ENCODE results near the gene NFIA. TPM values are rescaled to one million over a fixed set of nuclear protein-coding genes. Genes with fewer than 3 reads are reported as not detected.

Gene NFIA
- total and polyA plus RNA-seq, 2 of the 13 experiments (the other 11 are each of a cell fraction or from before 2014, with no cell fraction given), result 14.7 to 28.5 TPM

DNA sequence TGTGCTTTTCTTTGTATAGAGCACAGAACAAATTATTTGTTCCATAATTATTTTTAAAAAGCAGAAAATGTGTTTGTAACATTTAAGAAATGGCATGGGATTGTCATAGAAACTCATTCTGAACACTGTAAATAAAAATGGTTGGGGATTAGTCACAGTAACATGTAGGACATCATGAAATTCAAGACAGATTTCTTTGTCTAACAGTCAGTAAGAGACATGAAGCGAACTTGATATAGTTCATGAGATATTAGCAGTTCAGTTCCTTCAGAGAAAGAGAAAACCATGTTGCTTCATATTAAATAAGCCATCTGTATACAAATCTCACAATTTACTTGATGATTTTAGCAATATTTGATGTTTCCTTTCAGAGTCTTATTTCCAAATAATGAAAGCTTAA, 19.7 kb downstream of the NFIA start (continued):
- TF ChIP-seq, protein P1, sequence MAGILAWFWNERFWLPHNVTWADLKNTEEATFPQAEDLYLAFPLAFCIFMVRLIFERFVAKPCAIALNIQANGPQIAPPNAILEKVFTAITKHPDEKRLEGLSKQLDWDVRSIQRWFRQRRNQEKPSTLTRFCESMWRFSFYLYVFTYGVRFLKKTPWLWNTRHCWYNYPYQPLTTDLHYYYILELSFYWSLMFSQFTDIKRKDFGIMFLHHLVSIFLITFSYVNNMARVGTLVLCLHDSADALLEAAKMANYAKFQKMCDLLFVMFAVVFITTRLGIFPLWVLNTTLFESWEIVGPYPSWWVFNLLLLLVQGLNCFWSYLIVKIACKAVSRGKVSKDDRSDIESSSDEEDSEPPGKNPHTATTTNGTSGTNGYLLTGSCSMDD (CRISPR knock-in tag; IDR thresholded peaks at IDR 0.05), result no peak

DNA sequence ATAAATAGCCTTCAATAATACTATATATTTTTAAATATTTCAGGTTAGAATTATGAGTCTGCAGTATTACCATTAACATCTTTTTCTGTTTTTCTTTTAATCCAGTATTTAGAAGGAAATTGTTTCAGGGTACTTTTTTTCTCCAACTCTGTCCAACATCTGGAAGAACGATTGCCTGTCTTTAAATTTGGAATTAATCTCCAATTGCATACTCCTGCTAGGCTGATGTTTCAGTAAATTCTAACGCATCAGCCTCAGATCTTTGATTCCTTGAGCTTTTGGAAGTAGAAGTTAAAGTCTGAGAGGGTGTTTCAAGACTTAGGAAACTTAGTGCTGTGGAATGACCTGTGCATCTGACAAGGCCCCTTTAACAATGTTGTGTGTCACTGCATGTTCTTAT, 20.3 kb downstream of the NFIA start:
- H3K4me3 ChIP-seq (replicated peaks in 1 of 3; ENCODE audit: insufficient read depth in 1 of 3, low read depth in 2 of 3, low read length in 3 of 3), result no peak overlapping the region
- peaks cover 44% of the 10 kb centered on the region for H3K4me1 ChIP-seq (ENCODE audit: insufficient read depth, low read length)
- TF ChIP-seq ZNF570 (CRISPR knock-in tag; IDR thresholded peaks at IDR 0.05; ENCODE audit: borderline replicate concordance) (no peak), GABPA (IDR thresholded peaks at IDR 0.05; ENCODE audit: low read depth, low read length) (no peak), GABPA (CRISPR knock-in tag; IDR thresholded peaks at IDR 0.05; ENCODE audit: low read depth) (no peak), FOXA1 (IDR thresholded peaks at IDR 0.05) (no peak), FOXA1 (CRISPR knock-in tag; IDR thresholded peaks at IDR 0.05) (no peak), ZNF441 (CRISPR knock-in tag; IDR thresholded peaks at IDR 0.05; ENCODE audit: borderline replicate concordance) (no peak), SYNCRIP (IDR thresholded peaks at IDR 0.05; ENCODE audit: insufficient read depth, low read depth, low read length) (no peak)
- in situ Hi-C loops (cut with HindIII; ENCODE audit: extremely low pct_ligation_motif_present, low pct_unique_long_range_greater_than_20kb) (no loop called here), intact Hi-C loops (cut with micrococcal nuclease; ENCODE audit: unreplicated experiment) (no loop called here)
- ATAC-seq (no peak), DNase-seq (ENCODE audit: low spot score) (no peak), FAIRE-seq (no peak)
- peaks cover 99% of the 10 kb centered on the region for H3K79me2 ChIP-seq (ENCODE audit: insufficient read depth, low read length)
- H3K4me2 ChIP-seq (ENCODE audit: low read depth, low read length), result no peak overlapping the region
- H3K9ac ChIP-seq (ENCODE audit: insufficient read depth, low read depth, low read length), result no peak overlapping the region
- 94% methylated on average over 2 of the region's 2 CpGs for WGBS (ENCODE audit: low lambda C conversion rate)
- H3K36me3 ChIP-seq (replicated peaks in 1 of 2; ENCODE audit: control insufficient read depth in 1 of 2, insufficient read depth in 2 of 2, low read length in 2 of 2), result peaks cover 0 to 3% of the 10 kb centered on the region in 2 experiments; a peak in 2 of 5 replicates
- H3K9me3 ChIP-seq (ENCODE audit: low read length), result peaks cover 1% of the 10 kb centered on the region; the same call in 1 of the 2 replicates
- ChIA-PET CTCF (ENCODE audit: low intra/inter-chr PET ratio, low total read pairs) (no interaction called here), POLR2A (interaction anchor here (1.2 to 1.3 kb wide), 2 partner anchors 17 to 162 kb away, joined by 3 read pairs; no protein-coding TSS in a partner anchor)
- no TSS peak for BruUV-seq (replicated peaks)
- peak overlapping the region; percentile 14 for H3K27ac ChIP-seq (ENCODE audit: extremely low read length, insufficient read depth, low read length)
- H3K27me3 ChIP-seq (ENCODE audit: control insufficient read depth in 1 of 2, insufficient read depth in 2 of 2, low read length in 2 of 2), result no peaks in the 10 kb centered on the region; a peak in 1 of 5 replicates
- H4K20me1 ChIP-seq (ENCODE audit: insufficient read depth, low read length), result peaks cover 4% of the 10 kb centered on the region
- H2AFZ ChIP-seq (ENCODE audit: low read length), result no peak overlapping the region
